Stimulated activated CD8-positive, alpha-beta memory T cell treated with anti-CD3 and anti-CD28 coated beads, Interleukin-15, amount 100 ng/mL, for 24 hours (primary cell): Measurements from ENCODE around the gene ELOVL7.
"Not testable (repeated sequence)": the region's sequence is repeated elsewhere in the genome, so short reads cannot be mapped to it uniquely, and the experiment has no call there.

Experiments used
- DNase-seq: peaks from one replicate; pipeline ENCODE4 v3.0.0-alpha.2; 2020; ENCODE audit warnings: low read depth

The ELOVL7 gene

GRCh38 chr5:60792438-60792837 is 51.6 kb downstream of the ELOVL7 start:
- no peak for DNase-seq

- DNase-seq = no peak
These were observed 54.5 kb downstream of the ELOVL7 start for GRCh38 chr5:60789551-60789950.

GRCh38 chr5:60788863-60789513 is 55.1 kb downstream of the ELOVL7 start:
- DNase-seq = no peak

- no peak for DNase-seq
These were observed 64.6 kb downstream of the ELOVL7 start for GRCh38 chr5:60779466-60779865.

GRCh38 chr5:60776343-60776742 is 67.7 kb downstream of the ELOVL7 start:
- no peak for DNase-seq

- DNase-seq = no peak
These were observed 78.9 kb downstream of the ELOVL7 start for GRCh38 chr5:60765019-60765709.

GRCh38 chr5:60763061-60763460 is 81.0 kb downstream of the ELOVL7 start:
- DNase-seq = no peak

- no peak for DNase-seq
These were observed 89.6 kb downstream of the ELOVL7 start for GRCh38 chr5:60754495-60754894.

- DNase-seq = no peak
These were observed 99.4 kb downstream of the ELOVL7 start for GRCh38 chr5:60744682-60745081.

- no peak for DNase-seq
These were observed 100.4 kb downstream of the ELOVL7 start for GRCh38 chr5:60743511-60744314.

GRCh38 chr5:60740322-60740721 is 103.7 kb downstream of the ELOVL7 start:
- DNase-seq = no peak

GRCh38 chr5:60738933-60739332 is 105.1 kb downstream of the ELOVL7 start:
- no peak for DNase-seq

GRCh38 chr5:60738461-60738860 is 105.6 kb downstream of the ELOVL7 start:
- no peak for DNase-seq

- not testable (repeated sequence) for DNase-seq
These were observed 113.2 kb downstream of the ELOVL7 start for GRCh38 chr5:60730858-60731257.

GRCh38 chr5:60727033-60727679 is 116.9 kb downstream of the ELOVL7 start:
- no peak for DNase-seq

GRCh38 chr5:60724126-60724525 is 119.9 kb downstream of the ELOVL7 start:
- DNase-seq = no peak

- DNase-seq = no peak
These were observed 121.7 kb downstream of the ELOVL7 start for GRCh38 chr5:60722416-60722815.

GRCh38 chr5:60719329-60719728 is 124.7 kb downstream of the ELOVL7 start:
- DNase-seq = no peak

- DNase-seq = no peak
These were observed 125.7 kb downstream of the ELOVL7 start for GRCh38 chr5:60718166-60718892.

GRCh38 chr5:60715201-60715928 is 128.7 kb downstream of the ELOVL7 start:
- DNase-seq = not testable (repeated sequence)

GRCh38 chr5:60712950-60713349 is 131.1 kb downstream of the ELOVL7 start:
- DNase-seq = no peak
